Coronary artery (tissue), 2 donors: Measurements from ENCODE around the gene MAPK8IP1.
A peak's percentile ranks its signal among the peaks of the same experiment; 100 is the strongest.

Experiments used
- DNase-seq: peaks from one replicate; pipeline ENCODE4 v3.0.0-alpha.2; 2017; ENCODE audit warnings: low spot score
- H3K27ac ChIP-seq, 2 donors: fragments of 200-600 bp; sonication (generic); one replicate each; pipeline ENCODE4 v1.5.1; 2016 to 2019
- H3K4me3 ChIP-seq: fragments of 200-600 bp; sonication (generic); 2 replicates; pipeline ENCODE4 v1.5.1; 2016; ENCODE audit warnings: mild to moderate bottlenecking, moderate library complexity
- CTCF ChIP-seq: fragments of 200-600 bp; sonication (generic); IDR thresholded peaks from one replicate; pipeline ENCODE4 v1.5.1; 2019; ENCODE audit warnings: antibody characterized with exemption

Gene MAPK8IP1

GRCh38 chr11:45931739-45932138 is 46.3 kb downstream of the MAPK8IP1 start:
- peak; percentile 69 for DNase-seq
- no peak overlapping the region for H3K4me3 ChIP-seq
- H3K27ac ChIP-seq, result no peak overlapping the region
- no peak for TF ChIP-seq CTCF

GRCh38 chr11:45932217-45932616 is 46.8 kb downstream of the MAPK8IP1 start:
- H3K27ac ChIP-seq, result no peak overlapping the region
- TF ChIP-seq CTCF, result no peak
- DNase-seq, result no peak
- no peak overlapping the region for H3K4me3 ChIP-seq

- no peak overlapping the region for H3K27ac ChIP-seq
Measured at GRCh38 chr11:45933131-45933831, 47.8 kb downstream of the MAPK8IP1 start.

GRCh38 chr11:45933846-45934579 is 48.6 kb downstream of the MAPK8IP1 start:
- Histone ChIP-seq H3K27ac (no peak overlapping the region), H3K4me3 (no peak overlapping the region)
- no peak for TF ChIP-seq CTCF
- DNase-seq, result no peak

More at GRCh38 chr11:45933131-45933831, 47.8 kb downstream of the MAPK8IP1 start:
- no peak overlapping the region for H3K4me3 ChIP-seq
- TF ChIP-seq CTCF, result no peak
- DNase-seq, result no peak

- no peak for DNase-seq
- Histone ChIP-seq H3K27ac (no peak overlapping the region), H3K4me3 (no peak overlapping the region)
- TF ChIP-seq CTCF, result no peak
Measured at GRCh38 chr11:45934580-45935318, 49.3 kb downstream of the MAPK8IP1 start.

- Histone ChIP-seq H3K4me3 (no peak overlapping the region), H3K27ac (no peak overlapping the region)
- DNase-seq, result no peak
- TF ChIP-seq CTCF, result no peak
Measured at GRCh38 chr11:45935349-45936064, 50.1 kb downstream of the MAPK8IP1 start.
